Inferior parietal cortex (tissue), 1 donor: ENCODE data around the gene GPR17.

Source experiments
- DNase-seq: peaks from one replicate; pipeline ENCODE4 v3.0.0-alpha.2; 2016; ENCODE audit errors: extremely low spot score

GPR17 gene

DNA sequence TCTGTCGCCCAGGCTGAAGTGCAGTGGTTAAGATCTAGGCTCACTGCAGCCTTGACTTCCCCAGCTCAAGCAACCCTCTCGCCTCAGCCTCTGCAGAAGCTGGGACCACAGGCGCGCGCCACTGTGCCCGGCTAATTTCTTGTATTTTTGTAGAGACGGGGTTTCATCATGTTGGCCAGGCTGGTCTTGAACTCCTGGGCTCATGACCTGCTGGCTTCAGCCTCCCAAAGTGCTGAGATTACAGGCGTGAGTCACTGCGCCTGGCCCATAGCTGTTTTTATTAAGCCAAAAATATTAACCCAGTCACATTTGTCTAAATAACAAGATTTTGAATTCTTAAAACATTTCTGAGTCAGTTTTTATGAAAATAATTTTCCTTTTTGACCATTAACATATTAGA is 49.0 kb downstream of the GPR17 start:
- no peak for DNase-seq

DNA sequence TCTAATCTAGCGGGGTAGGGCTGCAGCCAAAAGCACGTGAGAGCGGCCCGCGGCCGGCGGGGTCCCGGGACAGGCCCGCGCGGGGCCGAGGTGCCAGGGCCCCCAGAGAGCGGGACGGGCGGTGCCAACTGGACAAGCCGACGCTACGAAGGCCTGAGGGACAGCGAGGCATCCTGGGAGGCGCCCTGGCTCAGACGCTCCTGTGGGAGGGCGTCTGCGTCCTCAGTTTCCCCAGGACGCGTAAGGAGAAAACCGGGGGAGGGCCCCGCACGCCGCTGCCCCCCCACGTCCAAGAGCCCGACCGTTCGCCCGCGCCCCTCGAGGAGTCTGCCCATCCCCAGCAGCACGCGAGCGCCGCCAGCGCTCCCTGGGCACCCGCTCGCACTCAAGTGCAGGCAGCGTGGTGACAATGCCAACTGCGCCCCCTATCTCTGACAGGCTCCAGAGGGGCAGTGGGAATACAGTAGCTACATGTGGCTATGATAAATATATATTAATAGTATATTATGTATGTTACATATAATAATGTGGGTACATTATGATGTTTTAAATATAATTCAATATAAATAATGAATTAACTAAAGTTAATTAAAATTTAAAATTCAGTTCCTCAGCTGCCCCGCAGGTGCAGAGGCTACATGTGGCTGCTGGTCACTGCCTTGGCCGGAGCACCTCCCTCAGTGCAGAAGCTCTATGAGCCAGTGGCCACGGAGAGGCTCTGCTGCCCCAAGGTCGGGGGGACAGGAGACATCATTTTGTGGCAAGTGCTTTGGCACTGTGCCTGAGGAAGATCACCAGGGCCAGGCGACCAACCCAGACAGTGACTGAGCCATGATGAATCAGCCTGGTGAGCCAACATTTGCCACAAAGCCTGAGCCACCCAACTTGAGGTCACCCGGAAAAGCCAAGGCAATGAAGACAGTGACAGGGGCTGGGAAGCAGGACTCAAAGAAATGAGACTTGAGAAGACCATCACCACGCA is 49.8 kb downstream of the GPR17 start:
- DNase-seq, result peak; percentile 47

DNA sequence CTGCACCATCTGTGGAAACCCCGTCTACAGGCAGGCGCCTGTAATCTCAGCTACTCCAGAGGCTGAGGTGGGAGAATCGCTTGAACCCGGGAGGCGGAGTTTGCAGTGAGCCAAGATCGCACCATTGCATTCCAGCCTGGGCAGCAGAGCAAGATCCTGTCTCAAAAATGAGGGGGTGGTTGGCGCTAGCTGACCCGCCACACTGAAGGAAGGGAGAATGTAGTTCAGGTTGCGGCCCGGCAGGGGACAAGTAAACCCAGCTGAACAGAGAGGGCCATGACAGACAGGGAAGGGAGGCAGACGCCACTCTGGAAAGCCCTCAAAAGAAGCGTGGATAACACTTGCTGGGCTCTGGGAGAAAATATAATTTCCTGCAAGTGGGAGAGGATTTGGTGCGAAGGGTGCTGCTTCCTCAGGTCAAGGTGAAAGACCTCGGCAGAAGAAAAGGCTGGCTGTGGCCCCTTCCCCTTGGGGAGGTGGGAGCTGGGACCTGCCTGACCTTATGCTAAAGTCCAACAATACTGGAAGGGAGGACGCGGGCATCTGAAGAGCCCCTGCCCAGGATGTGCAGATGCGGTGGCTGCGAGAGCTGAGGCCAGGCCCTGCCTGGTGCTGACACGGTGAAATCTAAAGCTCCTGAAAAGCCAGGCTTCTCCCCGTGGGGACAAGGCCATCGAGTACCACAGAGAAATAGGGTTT is 51.7 kb downstream of the GPR17 start:
- no peak for DNase-seq

DNA sequence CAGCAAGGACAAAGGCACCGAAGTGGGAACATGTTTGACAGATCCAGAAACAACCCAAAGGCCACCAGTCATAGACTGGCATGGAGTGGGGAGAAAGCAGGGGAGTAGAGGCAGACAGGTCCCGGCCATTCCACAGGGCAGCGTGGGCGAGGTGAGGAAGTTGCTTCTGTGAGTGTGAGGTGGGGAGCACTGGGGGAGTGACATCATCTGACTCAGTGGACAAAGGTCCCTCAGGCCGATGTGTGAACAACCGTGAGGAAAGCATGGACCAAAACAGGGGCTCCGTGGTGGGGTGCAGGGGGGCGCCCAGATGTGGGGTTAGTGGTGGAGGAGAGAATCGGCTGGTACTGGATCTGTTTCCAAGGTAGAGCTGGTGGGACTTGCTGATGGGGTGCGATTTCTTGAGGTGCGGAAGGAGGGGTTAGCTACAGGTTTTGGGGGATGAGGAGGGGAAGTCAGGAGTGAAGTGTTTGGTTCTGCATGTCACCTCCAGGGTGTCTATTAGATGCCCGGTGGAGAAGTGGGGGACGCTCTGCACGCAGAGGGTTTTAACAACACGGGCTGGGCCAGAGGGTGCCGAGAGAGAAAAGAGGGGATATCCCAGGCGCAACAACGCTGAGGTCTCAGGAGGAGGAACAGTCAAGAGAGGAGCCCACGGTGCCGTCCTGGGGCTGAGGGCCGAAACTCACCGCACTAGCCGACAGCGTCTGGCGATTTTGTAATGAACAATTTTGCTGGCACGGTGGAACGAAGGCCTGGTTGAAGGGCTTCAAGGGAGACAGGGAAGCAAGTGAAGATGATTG is 52.8 kb downstream of the GPR17 start:
- DNase-seq, result no peak

DNA sequence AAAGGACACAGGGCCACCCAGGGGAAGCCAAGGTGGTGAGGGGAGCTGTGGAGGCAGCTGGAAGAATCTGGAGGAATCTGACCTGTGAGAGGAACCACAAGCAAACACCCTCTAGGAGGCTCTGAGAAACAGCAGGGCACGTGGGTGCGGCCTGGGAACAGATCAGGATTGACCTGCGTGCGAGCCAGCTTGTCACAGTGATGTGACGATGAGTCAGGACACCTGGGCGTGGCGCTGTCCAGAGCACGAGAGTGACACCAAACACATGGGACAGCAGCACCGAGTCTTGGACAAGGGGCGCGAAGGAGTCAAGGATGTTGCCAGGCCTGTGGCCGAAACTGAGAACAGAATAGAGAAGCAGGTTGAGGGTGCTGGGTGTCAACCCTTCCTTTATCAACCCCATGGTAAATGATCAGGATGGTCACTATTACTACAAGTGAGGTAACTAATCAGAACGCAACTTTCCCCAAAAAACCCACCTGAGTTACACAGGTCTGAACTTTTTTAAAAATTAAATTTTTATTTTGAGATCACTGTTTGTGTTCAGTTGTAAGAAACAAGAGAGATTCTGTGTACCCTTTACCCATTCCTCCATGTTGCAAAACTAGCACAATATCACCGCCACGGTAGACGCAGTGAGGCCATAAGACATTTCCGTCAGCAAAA is 54.7 kb downstream of the GPR17 start:
- peak; percentile 53 for DNase-seq

DNA sequence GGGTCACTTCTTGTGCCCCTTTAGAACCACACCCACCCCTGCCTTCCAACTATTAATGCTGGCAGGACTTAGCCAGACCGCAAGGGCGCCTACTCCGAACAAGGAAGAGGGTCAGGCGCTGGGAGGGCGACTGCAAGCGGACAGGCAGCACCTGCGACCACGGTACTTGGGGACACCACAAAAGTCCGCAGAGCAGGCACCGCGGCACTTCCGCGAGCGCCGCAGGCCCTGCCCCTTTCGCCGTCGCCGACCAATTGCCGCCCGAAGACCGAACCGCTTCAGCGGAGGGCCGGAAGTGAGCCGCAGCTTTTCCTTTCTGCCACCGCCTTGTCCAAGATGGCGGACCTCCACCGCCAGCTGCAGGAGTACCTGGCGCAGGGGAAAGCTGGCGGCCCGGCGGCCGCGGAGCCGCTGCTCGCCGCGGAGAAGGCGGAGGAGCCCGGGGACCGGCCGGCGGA is 55.3 kb downstream of the GPR17 start, which contains the start of gene SFT2D3:
SFT2D3 (plus strand) TSS at position 305 of the 458 bp plus-strand sequence; CDS start at position 337, 32 bp downstream.
- peak; percentile 91 for DNase-seq

DNA sequence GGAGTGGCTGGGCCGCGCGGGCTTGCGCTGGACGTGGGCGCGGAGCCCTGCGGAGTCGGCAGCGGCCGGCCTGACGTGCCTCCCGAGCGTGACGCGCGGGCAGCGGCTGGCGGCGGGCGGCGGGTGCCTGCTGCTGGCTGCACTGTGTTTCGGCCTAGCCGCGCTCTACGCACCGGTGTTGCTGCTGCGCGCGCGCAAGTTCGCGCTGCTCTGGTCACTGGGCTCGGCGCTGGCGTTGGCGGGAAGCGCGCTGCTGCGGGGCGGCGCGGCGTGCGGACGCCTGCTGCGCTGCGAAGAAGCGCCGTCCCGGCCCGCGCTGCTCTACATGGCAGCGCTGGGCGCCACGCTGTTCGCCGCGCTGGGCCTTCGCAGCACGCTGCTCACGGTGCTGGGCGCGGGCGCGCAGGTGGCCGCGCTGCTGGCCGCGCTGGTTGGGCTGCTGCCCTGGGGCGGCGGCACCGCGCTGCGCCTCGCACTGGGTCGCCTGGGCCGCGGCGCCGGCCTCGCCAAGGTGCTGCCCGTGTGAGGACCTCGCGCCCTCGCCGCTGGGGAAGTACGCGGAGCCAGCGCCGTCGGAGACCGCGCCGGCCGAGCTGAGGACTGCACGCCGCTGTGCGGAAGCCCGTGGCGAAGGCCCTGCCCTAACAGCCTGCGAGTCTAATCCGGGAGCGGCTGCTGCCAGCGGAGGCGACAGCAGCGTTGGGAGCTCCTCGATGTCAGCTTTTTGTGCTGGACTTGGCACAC is 55.9 kb downstream of the GPR17 start:
- DNase-seq, result peak; percentile 38
